ENCODE results near the gene TMCC3.

TMCC3 gene

GRCh38 chr12:94677778-94678177, 27.4 kb upstream of the TMCC3 start (continued):
- no peak for TF ChIP-seq ZNF280C (tag by site-specific recombination; IDR thresholded peaks at IDR 0.05)
- TF ChIP-seq, protein P1, sequence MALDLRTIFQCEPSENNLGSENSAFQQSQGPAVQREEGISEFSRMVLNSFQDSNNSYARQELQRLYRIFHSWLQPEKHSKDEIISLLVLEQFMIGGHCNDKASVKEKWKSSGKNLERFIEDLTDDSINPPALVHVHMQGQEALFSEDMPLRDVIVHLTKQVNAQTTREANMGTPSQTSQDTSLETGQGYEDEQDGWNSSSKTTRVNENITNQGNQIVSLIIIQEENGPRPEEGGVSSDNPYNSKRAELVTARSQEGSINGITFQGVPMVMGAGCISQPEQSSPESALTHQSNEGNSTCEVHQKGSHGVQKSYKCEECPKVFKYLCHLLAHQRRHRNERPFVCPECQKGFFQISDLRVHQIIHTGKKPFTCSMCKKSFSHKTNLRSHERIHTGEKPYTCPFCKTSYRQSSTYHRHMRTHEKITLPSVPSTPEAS (tag by site-specific recombination; IDR thresholded peaks at IDR 0.05), result no peak

GRCh38 chr12:94676922-94677321, 26.6 kb upstream of the TMCC3 start:
- CTCF ChIA-PET, result interaction anchor here (0.6 to 1.1 kb wide), 3 partner anchors 13 to 271 kb away, joined by 3 to 4 read pairs (median 4); no protein-coding TSS in a partner anchor
- no peak for TF ChIP-seq SALL2 (tag by site-specific recombination; IDR thresholded peaks at IDR 0.05; ENCODE audit: borderline replicate concordance)
- no peak for TF ChIP-seq ZNF280C (tag by site-specific recombination; IDR thresholded peaks at IDR 0.05)
- no peak for TF ChIP-seq GFI1B (tag by site-specific recombination; IDR thresholded peaks at IDR 0.05)
- TF ChIP-seq, protein P2, sequence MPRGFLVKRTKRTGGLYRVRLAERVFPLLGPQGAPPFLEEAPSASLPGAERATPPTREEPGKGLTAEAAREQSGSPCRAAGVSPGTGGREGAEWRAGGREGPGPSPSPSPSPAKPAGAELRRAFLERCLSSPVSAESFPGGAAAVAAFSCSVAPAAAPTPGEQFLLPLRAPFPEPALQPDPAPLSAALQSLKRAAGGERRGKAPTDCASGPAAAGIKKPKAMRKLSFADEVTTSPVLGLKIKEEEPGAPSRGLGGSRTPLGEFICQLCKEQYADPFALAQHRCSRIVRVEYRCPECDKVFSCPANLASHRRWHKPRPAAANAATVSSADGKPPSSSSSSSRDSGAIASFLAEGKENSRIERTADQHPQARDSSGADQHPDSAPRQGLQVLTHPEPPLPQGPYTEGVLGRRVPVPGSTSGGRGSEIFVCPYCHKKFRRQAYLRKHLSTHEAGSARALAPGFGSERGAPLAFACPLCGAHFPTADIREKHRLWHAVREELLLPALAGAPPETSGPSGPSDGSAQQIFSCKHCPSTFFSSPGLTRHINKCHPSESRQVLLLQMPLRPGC (tag by site-specific recombination; IDR thresholded peaks at IDR 0.05), result no peak
- TF ChIP-seq ZNF610 (tag by site-specific recombination; IDR thresholded peaks at IDR 0.05; ENCODE audit: borderline replicate concordance), result no peak
- no peak for TF ChIP-seq ZNF416 (tag by site-specific recombination; IDR thresholded peaks at IDR 0.05)
- no peak for TF ChIP-seq ZNF148 (tag by site-specific recombination; IDR thresholded peaks at IDR 0.05; ENCODE audit: borderline replicate concordance)
- no peak for TF ChIP-seq ZNF10 (tag by site-specific recombination; IDR thresholded peaks at IDR 0.05)
- no peak overlapping the region for H3K4me3 ChIP-seq (ENCODE audit: low read depth, low read length)

GRCh38 chr12:94676031-94676641, 25.8 kb upstream of the TMCC3 start:
- Histone ChIP-seq H3K4me3 (ENCODE audit: low read depth, low read length) (no peak overlapping the region), H3K4me1 (ENCODE audit: control insufficient read depth, insufficient read depth, low read length) (peaks cover 2% of the 10 kb centered on the region; the same call in 1 of the 2 replicates), H3K36me3 (ENCODE audit: control insufficient read depth in 2 of 2, insufficient read depth in 1 of 2, low read length in 2 of 2) (no peaks in the 10 kb centered on the region), H3K9me3 (ENCODE audit: control insufficient read depth, insufficient read depth, low read depth, low read length) (no peaks in the 10 kb centered on the region), H3K27ac (ENCODE audit: extremely low read depth, low read depth, low read length) (no peak overlapping the region)
- CTCF ChIA-PET, result interaction anchor here (0.6 kb wide), 1 partner anchor 25 kb away, joined by 3 read pairs; no protein-coding TSS in a partner anchor
- no peak for TF ChIP-seq GLI4 (tag by site-specific recombination; IDR thresholded peaks at IDR 0.05)
- TF ChIP-seq ZNF513 (tag by site-specific recombination; IDR thresholded peaks at IDR 0.05), result no peak
- TF ChIP-seq PRDM1 (tag by site-specific recombination; IDR thresholded peaks at IDR 0.05), result peak; percentile 29; the same call in 1 of the 2 replicates
- POLR2A ChIA-PET, result no interaction called here

More at GRCh38 chr12:94676922-94677321, 26.6 kb upstream of the TMCC3 start:
- H3K36me3 ChIP-seq (ENCODE audit: control insufficient read depth in 2 of 2, insufficient read depth in 1 of 2, low read length in 2 of 2), result no peaks in the 10 kb centered on the region
- H3K27ac ChIP-seq (ENCODE audit: extremely low read depth, low read depth, low read length), result no peak overlapping the region
- POLR2A ChIA-PET, result no interaction called here
- H3K4me1 ChIP-seq (ENCODE audit: control insufficient read depth, insufficient read depth, low read length), result peaks cover 2% of the 10 kb centered on the region; the same call in 1 of the 2 replicates
- H3K9me3 ChIP-seq (ENCODE audit: control insufficient read depth, insufficient read depth, low read depth, low read length), result no peaks in the 10 kb centered on the region
